Lower lobe of right lung (tissue), 2 donors: ENCODE data around the gene DHCR24. TPM values are rescaled to one million over a fixed set of nuclear protein-coding genes. Genes with fewer than 3 reads are reported as not detected.

ENCODE experiments used
- ATAC-seq, 2 donors: fragments of 200-7000 bp; cut with Tn5 transposase; one replicate each; pipeline ENCODE4 v1.9.1; 2020 to 2022; ENCODE audit warnings: mild to moderate bottlenecking in 2 of 2, moderate library complexity in 2 of 2
- DNase-seq: peaks from one replicate; pipeline ENCODE4 v3.0.0-alpha.2; 2020
- H3K27ac ChIP-seq: fragments of 200-600 bp; one replicate; pipeline ENCODE4 v1.8.0; 2022
- H3K27me3 ChIP-seq: fragments of 200-600 bp; one replicate; pipeline ENCODE4 v1.8.0; 2022; ENCODE audit warnings: low read depth
- H3K36me3 ChIP-seq: fragments of 200-600 bp; one replicate; pipeline ENCODE4 v1.8.0; 2022; ENCODE audit warnings: mild to moderate bottlenecking
- H3K4me1 ChIP-seq: fragments of 200-600 bp; one replicate; pipeline ENCODE4 v1.8.0; 2022
- H3K4me3 ChIP-seq: fragments of 200-600 bp; one replicate; pipeline ENCODE4 v1.8.0; 2022; ENCODE audit warnings: mild to moderate bottlenecking
- H3K9me3 ChIP-seq: fragments of 200-600 bp; one replicate; pipeline ENCODE4 v1.8.0; 2022
- intact Hi-C: fragments of 100-400 bp; cut with DNase I; formaldehyde crosslinking; loops from one replicate; pipeline ENCODE4 v1.11.0; 2022
- total RNA-seq: library from RNA; stranded (reverse); fragmentation: NEBNext Ultra II Directional; extraction: Animal tissue kit (Norgen Biotek cat#: 25700); gene quantifications from one replicate; pipeline ENCODE4 v1.2.1, GENCODE V29; 2021
- TF ChIP-seq, protein P1 (sequence below): fragments of 200-600 bp; IDR thresholded peaks from one replicate; pipeline ENCODE4 v1.8.0; 2022; ENCODE audit warnings: antibody characterized with exemption, mild to moderate bottlenecking
- donor health status: DM: no; HTN: yes; CAD: no; lungs with severe emphysema.

Gene DHCR24
- total RNA-seq, 1 donor from 2014 or later = 674 TPM

DNA sequence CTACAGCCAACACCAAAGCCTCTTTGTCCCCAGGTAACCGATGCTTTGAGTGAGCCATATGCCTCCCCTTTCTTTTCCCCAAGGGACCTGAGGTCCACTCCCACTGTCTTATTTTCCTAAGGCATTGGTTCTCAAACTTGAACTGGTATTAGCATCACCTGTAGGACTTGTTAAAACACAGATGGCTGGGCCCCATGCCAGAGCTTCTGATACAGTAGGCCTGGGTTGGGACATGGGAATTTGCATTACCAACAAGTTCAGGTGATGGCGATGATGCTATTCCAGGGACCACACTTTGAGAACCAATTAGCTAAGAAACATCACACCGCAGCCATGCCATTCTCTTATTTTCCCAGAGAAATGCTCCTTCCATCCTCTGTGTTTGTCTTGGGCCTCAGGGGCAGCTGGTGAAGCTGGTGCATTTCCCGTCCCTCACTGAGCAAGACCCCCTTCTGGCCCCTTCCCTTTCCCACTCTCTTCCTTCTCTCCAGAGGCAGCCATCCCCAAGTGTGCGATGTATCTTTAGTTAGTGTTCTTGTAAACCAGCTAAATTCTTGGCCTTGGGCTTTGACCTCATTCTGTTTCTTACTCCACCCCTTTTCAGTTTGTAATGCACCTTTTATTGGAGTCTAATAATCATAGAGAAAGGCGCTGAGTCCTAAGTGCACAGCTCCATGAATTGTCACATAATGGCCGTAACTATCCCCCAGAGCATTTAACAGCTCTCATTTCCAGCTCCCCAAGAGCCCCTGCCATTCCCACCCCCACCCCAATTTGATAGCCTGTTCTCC is 71.7 kb downstream of the DHCR24 start:
- DNase-seq = no peak
- intact Hi-C loops = no loop called here
- no peak overlapping the region for H3K4me3 ChIP-seq
- no peaks in the 10 kb centered on the region for H3K4me1 ChIP-seq
- no peak for ATAC-seq
- H3K27me3 ChIP-seq = peaks cover 4% of the 10 kb centered on the region
- no peak overlapping the region for H3K27ac ChIP-seq
- no peaks in the 10 kb centered on the region for H3K9me3 ChIP-seq
- no peaks in the 10 kb centered on the region for H3K36me3 ChIP-seq
- TF ChIP-seq, protein P1, sequence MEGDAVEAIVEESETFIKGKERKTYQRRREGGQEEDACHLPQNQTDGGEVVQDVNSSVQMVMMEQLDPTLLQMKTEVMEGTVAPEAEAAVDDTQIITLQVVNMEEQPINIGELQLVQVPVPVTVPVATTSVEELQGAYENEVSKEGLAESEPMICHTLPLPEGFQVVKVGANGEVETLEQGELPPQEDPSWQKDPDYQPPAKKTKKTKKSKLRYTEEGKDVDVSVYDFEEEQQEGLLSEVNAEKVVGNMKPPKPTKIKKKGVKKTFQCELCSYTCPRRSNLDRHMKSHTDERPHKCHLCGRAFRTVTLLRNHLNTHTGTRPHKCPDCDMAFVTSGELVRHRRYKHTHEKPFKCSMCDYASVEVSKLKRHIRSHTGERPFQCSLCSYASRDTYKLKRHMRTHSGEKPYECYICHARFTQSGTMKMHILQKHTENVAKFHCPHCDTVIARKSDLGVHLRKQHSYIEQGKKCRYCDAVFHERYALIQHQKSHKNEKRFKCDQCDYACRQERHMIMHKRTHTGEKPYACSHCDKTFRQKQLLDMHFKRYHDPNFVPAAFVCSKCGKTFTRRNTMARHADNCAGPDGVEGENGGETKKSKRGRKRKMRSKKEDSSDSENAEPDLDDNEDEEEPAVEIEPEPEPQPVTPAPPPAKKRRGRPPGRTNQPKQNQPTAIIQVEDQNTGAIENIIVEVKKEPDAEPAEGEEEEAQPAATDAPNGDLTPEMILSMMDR = no peak

DNA sequence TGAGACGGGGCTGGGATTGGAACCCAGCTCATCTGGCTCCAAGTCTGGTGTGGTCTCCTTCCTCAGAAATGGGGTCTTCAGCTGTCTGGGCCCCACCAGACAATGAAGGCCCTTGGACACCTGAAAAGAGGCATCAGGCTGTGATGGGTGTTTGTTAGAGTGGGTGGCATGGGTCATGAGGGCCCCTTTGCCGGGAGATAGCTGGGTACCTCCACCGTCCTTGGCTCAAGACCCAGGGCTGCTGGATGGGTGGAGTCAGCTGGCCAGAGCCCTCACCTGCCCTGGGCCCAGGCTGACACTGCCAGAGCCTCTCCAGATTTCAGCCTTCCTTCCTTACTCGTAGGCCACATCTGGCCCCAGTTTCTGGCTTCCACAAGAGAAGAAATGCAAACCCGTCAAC is 72.4 kb downstream of the DHCR24 start:
- H3K4me1 ChIP-seq = no peaks in the 10 kb centered on the region
- intact Hi-C loops = no loop called here
- no peak overlapping the region for H3K27ac ChIP-seq
- DNase-seq (no peak), ATAC-seq (no peak)
- H3K4me3 ChIP-seq = no peak overlapping the region
- H3K9me3 ChIP-seq = no peaks in the 10 kb centered on the region
- peaks cover 4% of the 10 kb centered on the region for H3K27me3 ChIP-seq
- TF ChIP-seq, protein P1 = no peak
- no peaks in the 10 kb centered on the region for H3K36me3 ChIP-seq

DNA sequence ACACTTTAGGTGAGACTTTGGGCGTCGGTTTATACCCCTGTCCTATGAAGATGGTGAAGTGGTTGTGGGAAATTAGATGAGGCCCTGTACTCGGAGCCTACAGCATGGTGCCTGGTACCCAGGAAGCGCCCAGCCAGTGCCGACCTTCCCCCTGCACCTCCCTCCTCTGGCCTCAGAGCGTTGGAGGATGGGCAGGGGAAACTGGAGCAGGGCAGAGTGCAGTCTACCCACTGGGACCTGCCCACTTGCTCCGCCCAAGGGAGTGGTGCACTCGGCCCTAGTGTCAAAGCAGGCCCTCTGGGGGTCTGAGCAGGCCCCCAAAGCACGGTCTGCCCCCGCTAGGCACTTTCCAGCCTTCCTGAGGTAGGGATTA is 72.9 kb downstream of the DHCR24 start:
- H3K4me1 ChIP-seq = no peaks in the 10 kb centered on the region
- H3K27ac ChIP-seq = no peak overlapping the region
- H3K9me3 ChIP-seq = no peaks in the 10 kb centered on the region
- TF ChIP-seq, protein P1 = no peak
- no peaks in the 10 kb centered on the region for H3K36me3 ChIP-seq
- intact Hi-C loops = no loop called here
- H3K4me3 ChIP-seq = no peak overlapping the region
- DNase-seq = no peak
- ATAC-seq = no peak
- peaks cover 4% of the 10 kb centered on the region for H3K27me3 ChIP-seq

DNA sequence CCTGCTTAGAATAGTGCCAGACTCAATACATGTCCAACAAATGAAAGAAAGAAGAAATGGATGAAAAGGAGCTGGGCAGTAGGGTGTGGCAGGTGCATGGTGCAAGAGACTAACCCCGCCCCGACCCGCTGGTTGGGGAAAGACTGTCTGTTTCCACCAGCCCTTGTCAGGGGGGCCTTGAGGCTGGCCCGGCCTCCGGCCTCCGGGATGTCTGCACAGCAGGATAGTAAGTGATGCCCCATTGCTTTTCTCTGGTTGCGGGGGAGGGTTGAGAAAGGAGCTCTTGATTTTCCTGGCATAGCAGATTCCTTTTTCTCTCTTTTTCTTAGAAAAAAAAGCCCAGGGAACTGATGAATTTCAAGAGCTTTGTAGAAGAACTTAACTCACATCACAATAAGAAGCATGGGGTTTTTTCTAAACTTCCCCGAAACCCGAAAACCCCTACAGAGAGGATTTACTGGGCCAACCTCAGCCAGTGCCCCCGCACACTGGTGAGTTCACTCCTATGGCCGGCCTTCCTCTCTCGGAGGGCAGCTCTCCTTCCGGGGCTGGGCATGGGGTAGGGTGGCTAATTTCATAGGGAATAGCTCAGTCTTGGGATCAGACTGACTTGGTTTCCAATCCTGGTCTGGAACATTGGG is 73.4 kb downstream of the DHCR24 start:
- TF ChIP-seq, protein P1 = no peak
- intact Hi-C loops = no loop called here
- Histone ChIP-seq H3K27me3 (peaks cover 4% of the 10 kb centered on the region), H3K4me3 (no peak overlapping the region), H3K4me1 (no peaks in the 10 kb centered on the region), H3K9me3 (no peaks in the 10 kb centered on the region), H3K36me3 (no peaks in the 10 kb centered on the region), H3K27ac (no peak overlapping the region)
- ATAC-seq (no peak), DNase-seq (no peak)

DNA sequence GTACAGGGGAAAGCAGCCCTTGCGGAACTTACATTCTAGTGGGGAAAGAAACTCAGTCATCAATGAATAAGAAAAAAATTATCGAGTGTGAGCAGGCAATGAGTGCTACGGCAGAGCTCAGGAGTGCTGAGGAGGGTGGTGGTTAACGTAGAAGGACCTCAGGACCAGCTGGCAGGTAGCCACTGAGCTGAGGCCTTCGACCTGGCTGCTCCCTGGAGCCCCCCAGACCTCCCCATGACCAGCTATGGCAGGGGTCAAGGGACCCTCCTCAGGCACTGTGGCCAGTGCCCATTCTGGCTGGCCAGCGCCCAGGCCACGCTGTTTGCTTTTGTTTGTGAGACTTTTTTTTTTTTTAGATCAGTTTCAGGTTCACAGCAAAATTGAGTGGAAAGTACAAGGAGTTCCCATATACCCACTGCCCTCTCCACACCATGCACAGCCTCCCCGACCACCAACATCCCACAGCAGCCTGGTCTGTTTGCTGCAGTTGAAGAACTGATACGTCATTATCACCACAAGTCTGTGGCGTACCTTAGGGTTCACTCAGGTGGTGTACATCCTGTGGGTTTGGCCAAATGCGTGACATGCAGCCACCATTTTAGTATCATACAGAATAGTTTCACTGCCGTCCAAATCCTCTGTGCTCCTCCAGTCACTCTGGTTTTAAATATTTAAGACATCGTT is 74.1 kb downstream of the DHCR24 start:
- no peak overlapping the region for H3K4me3 ChIP-seq
- no peak for DNase-seq
- intact Hi-C loops = no loop called here
- no peaks in the 10 kb centered on the region for H3K4me1 ChIP-seq
- peaks cover 4% of the 10 kb centered on the region for H3K27me3 ChIP-seq
- no peaks in the 10 kb centered on the region for H3K36me3 ChIP-seq
- TF ChIP-seq, protein P1 = no peak
- H3K27ac ChIP-seq = no peak overlapping the region
- no peaks in the 10 kb centered on the region for H3K9me3 ChIP-seq
- ATAC-seq = no peak
